CMK (cell line): ENCODE measurements around the gene NRCAM.
A peak's percentile ranks its signal among the peaks of the same experiment; 100 is the strongest.

Experiments used
- DNase-seq: peaks from one replicate; pipeline ENCODE4 v3.0.0-alpha.2; 2010; ENCODE audit warnings: low read depth

The NRCAM gene

GRCh38 chr7:108308276-108308675, 148.0 kb downstream of the NRCAM start:
- DNase-seq: no peak

GRCh38 chr7:108307595-108307994, 148.6 kb downstream of the NRCAM start:
- DNase-seq: no peak

- DNase-seq: no peak
These were observed 149.0 kb downstream of the NRCAM start for GRCh38 chr7:108307194-108307593.

GRCh38 chr7:108303332-108303731, 152.9 kb downstream of the NRCAM start:
- DNase-seq: no peak

GRCh38 chr7:108301387-108301786, 154.8 kb downstream of the NRCAM start:
- DNase-seq: no peak

- DNase-seq: no peak
These were observed 156.8 kb downstream of the NRCAM start for GRCh38 chr7:108299251-108299973.

- no peak for DNase-seq
These were observed 159.3 kb downstream of the NRCAM start for GRCh38 chr7:108296911-108297310.

GRCh38 chr7:108294595-108294994, 161.6 kb downstream of the NRCAM start:
- DNase-seq: no peak

GRCh38 chr7:108293149-108293612, 163.1 kb downstream of the NRCAM start:
- DNase-seq: peak; percentile 15

- no peak for DNase-seq
These were observed 163.7 kb downstream of the NRCAM start for GRCh38 chr7:108292541-108292940.

- no peak for DNase-seq
These were observed 164.3 kb downstream of the NRCAM start for GRCh38 chr7:108291791-108292440.

GRCh38 chr7:108291152-108291508, 165.1 kb downstream of the NRCAM start:
- no peak for DNase-seq

- no peak for DNase-seq
These were observed 165.6 kb downstream of the NRCAM start for GRCh38 chr7:108290459-108291151.

- DNase-seq: no peak
These were observed 166.4 kb downstream of the NRCAM start for GRCh38 chr7:108289852-108290251.

- DNase-seq: no peak
These were observed 168.4 kb downstream of the NRCAM start for GRCh38 chr7:108287857-108288256.

- no peak for DNase-seq
These were observed 169.8 kb downstream of the NRCAM start for GRCh38 chr7:108286290-108286904.

GRCh38 chr7:108285778-108286177, 170.5 kb downstream of the NRCAM start:
- no peak for DNase-seq

GRCh38 chr7:108285003-108285368, 171.2 kb downstream of the NRCAM start:
- DNase-seq: no peak

- DNase-seq: no peak
These were observed 171.8 kb downstream of the NRCAM start for GRCh38 chr7:108284349-108285002.

- no peak for DNase-seq
These were observed 173.0 kb downstream of the NRCAM start for GRCh38 chr7:108283252-108283651.

- DNase-seq: no peak
These were observed 173.7 kb downstream of the NRCAM start for GRCh38 chr7:108282427-108282996.

- DNase-seq: no peak
These were observed 176.1 kb downstream of the NRCAM start for GRCh38 chr7:108280136-108280535.
